Measurements from ENCODE around the gene CDK5RAP2.
A peak's percentile ranks its signal among the peaks of the same experiment; 100 is the strongest.

The CDK5RAP2 gene

GRCh38 chr9:120362446-120362845, 217.5 kb downstream of the CDK5RAP2 start:
- no peak for DNase-seq

DNA sequence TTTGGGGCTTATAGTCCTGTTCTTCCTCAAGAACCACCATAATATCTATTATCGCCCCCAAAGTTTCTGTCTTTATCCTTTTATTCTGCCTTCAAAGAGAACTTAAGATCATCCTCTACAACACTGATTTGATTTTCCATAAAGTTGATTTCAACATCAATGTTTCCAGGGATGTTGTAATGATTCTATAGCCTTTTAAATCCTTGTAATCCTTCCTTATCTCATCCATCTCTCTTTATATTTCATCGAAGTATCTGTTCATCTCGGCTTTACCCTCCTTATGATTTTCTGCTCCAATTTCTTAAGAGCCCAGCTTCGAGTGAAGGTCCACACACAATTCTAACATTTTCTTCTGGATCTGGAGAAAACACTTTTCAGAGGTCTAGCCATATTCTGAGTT, 218.4 kb downstream of the CDK5RAP2 start:
- no peak for DNase-seq

GRCh38 chr9:120360510-120360909, 219.5 kb downstream of the CDK5RAP2 start:
- no peak for DNase-seq

DNA sequence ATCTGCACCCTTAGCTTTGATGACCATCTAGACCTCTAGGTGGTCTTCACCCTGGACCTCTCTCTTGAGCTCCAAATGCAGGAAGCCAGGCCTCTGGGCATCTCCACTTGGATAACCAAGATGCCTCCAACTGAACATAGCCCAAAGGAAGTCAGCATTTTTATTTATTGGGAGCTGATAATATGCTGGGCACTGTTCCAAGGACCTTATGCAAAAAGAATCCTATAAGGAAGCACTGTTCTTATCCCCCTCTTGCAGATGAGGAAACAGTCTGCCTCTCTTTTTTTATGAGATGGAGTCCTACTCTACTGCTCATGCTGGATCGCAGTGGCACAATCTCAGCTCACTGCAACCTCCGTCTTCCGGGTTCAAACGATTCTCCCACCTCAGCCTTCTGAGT, 219.9 kb downstream of the CDK5RAP2 start:
- DNase-seq: no peak

DNA sequence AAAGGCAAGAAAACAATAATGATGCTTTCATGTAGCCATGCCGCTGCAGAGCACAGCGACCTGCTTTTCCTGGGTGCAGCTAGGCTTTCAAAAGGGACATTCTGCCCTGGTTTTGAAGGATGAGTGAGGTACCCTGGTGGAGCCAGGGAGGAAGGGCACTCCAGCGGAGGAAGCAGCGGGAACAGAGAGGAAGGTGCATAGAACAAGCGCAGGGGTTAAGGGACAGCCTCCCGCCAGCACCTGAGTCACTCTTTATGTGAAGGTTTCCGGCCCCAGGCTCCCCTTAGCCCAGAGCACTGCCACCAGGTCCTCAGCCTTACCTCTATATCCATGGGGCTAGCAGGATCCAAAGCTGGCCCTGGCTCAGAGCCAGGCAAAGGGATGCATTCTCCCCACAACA, 221.1 kb downstream of the CDK5RAP2 start:
- DNase-seq: no peak

- no peak for DNase-seq
These were observed 226.5 kb downstream of the CDK5RAP2 start for GRCh38 chr9:120353506-120353905.

DNA sequence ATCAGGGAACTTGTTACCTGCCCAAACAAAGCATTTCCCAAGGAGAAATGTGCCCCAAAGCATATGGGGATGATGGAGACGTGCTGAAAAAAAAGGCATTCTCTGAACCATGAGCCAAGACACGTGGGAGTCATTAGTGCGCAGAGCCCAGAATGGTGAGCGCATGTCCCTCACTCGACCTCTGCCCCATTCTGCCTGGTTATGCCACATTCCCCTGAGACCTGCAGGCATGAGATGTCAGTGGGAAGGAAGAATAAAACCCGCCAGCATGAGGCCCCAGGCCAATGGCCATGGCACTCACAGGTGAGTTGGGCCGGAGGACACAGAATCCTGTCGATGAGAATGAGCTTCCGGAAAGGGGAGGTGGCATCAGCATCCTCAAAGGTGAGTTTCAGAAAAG, 228.9 kb downstream of the CDK5RAP2 start:
- DNase-seq: no peak

DNA sequence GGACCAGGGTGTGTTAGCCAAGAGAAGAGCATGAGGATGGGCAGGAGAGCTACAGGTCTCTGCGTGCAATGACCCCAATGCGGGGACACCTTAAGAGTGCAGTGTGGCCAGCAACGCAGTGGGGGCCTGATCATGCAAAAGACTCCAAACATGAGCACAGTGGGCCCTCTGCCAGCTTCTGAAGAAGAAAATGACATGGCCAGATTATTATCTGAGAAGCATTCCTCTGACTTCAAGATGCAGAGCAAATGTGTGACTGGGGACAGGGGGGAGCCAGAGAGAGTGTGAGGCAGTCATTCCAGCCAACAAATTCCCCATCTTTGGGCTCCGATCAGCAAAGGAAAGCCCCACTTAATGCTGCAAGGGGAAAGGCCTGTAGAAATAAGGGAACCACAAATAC, 229.4 kb downstream of the CDK5RAP2 start:
- no peak for DNase-seq

GRCh38 chr9:120348951-120349429, 231.0 kb downstream of the CDK5RAP2 start:
- peak in 33 of 56 donors; percentile 1 to 51 (median 11) for DNase-seq

DNA sequence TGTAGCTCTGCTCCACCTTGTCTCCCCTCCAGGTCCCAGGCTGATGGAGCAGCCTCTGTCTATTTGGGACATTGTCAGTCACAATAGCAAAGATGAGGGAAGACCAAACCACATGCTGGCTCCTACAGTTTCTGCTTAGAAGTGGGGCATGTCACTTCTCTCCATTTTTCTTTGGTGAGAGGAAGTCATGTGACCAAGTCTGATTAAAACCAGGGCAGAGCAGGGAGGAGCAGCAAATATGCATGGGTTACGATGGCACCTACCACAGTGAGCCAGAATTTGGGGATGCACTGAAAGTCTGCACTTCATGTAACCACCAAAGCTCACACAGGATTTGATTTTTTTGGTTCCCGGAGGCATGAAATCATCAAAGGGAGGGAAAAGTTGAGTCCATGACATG, 234.6 kb downstream of the CDK5RAP2 start:
- no peak for DNase-seq

DNA sequence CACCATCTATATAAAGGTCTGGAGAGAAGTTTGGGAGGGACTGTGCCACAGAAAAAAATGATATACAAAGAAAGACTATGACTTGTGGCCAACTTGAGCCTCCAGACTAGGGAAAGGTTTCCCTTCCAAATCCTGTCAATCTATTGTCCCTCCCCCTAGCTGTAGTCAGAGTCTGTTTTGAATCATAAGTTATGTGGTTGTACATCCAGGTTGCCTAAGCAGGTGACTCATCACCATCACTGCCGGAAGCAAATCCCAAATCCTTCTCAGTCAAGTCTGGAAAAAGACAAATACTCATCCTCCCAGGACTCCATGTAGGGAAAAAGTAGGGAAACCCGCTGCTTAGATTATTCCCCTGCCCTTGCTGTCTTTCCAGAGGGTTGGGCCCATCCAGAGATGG, 235.7 kb downstream of the CDK5RAP2 start:
- DNase-seq: peak in 9 of 56 donors; percentile 1 to 25 (median 9)

DNA sequence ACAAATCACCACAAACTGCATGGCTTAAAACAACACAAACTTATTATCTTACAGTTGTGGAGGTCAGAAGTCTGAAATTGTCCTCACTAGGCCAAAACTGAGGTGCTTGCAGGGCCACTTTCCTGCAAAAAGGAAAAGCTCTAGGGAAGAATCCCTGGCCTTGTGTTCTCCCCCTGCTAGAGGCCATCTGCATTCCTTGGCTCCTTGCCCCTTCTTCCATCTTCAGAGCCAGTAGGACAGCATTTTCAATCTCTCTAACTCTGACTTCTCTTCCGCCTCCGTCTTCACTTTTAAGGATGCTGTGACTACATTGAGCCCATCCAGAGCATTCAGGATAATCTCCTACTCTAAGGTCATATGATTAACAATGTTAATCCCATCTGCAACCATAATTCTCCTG, 236.6 kb downstream of the CDK5RAP2 start:
- no peak for DNase-seq
